Neural crest cell (in vitro differentiated cells): ENCODE data around the gene MGAM2. TPM values are rescaled to one million over a fixed set of nuclear protein-coding genes. Genes with fewer than 3 reads are reported as not detected.

ENCODE experiments used
- DNase-seq: peaks from one replicate; pipeline ENCODE4 v3.0.0; 2021; ENCODE audit warnings: low read depth, mixed read lengths, low spot score
- H3K27ac Mint-ChIP-seq: one replicate; pipeline ENCODE4 v1.8.0; 2021; ENCODE audit warnings: mild to moderate bottlenecking, mixed read lengths; ENCODE audit not compliant: unreplicated experiment
- H3K27me3 Mint-ChIP-seq: 2 replicates; pipeline ENCODE4 v1.8.0; 2021; ENCODE audit warnings: low read depth, mild to moderate bottlenecking, mixed read lengths
- H3K36me3 Mint-ChIP-seq: 2 replicates; pipeline ENCODE4 v1.8.0; 2021; ENCODE audit warnings: low read depth, mild to moderate bottlenecking, mixed read lengths
- H3K4me1 Mint-ChIP-seq: 2 replicates; pipeline ENCODE4 v1.8.0; 2021; ENCODE audit warnings: mixed read lengths
- H3K4me3 Mint-ChIP-seq: one replicate; pipeline ENCODE4 v1.8.0; 2021; ENCODE audit warnings: mild to moderate bottlenecking, mixed read lengths
- H3K9me3 Mint-ChIP-seq: 2 replicates; pipeline ENCODE4 v1.8.0; 2021; ENCODE audit warnings: mixed read lengths
- total RNA-seq: library from RNA; stranded (reverse); gene quantifications from 2 replicates; pipeline ENCODE4 v1.2.1, GENCODE V29; 2021
- TF ChIP-seq, protein P1 (sequence below): fragments of 200-600 bp; sonication (generic); conservative IDR thresholded peaks from 2 replicates; pipeline ENCODE4 v1.5.0; 2021; ENCODE audit warnings: antibody characterized with exemption, mild to moderate bottlenecking

The MGAM2 gene
- total RNA-seq, 1 donor from 2014 or later, result 0.07 TPM

DNA sequence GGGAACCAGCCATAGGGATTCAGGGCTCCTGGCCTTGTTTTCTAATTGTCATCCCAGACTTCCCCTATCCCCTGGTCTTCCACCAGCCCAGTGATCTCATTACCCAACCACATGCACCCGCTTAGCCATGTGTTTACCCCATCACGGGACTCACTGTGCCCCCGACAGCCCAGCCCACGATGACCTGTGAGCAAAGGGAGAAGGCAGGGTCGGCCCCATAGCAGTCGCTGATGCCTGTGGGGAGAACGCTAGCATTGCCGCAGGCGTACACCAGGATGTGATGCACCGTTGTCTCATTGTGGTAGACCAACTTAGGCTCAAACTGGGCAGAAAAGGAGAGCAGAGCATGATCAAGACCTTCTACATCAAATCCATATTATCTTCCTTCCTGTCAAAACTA lies 132.3 kb downstream of the MGAM2 start:
- Mint-ChIP-seq H3K27me3 (peaks cover 11% of the 10 kb centered on the region), H3K36me3 (no peaks in the 10 kb centered on the region), H3K4me3 (no peak overlapping the region), H3K27ac (no peak overlapping the region), H3K9me3 (peaks cover 3% of the 10 kb centered on the region), H3K4me1 (no peaks in the 10 kb centered on the region)
- TF ChIP-seq, protein P1, sequence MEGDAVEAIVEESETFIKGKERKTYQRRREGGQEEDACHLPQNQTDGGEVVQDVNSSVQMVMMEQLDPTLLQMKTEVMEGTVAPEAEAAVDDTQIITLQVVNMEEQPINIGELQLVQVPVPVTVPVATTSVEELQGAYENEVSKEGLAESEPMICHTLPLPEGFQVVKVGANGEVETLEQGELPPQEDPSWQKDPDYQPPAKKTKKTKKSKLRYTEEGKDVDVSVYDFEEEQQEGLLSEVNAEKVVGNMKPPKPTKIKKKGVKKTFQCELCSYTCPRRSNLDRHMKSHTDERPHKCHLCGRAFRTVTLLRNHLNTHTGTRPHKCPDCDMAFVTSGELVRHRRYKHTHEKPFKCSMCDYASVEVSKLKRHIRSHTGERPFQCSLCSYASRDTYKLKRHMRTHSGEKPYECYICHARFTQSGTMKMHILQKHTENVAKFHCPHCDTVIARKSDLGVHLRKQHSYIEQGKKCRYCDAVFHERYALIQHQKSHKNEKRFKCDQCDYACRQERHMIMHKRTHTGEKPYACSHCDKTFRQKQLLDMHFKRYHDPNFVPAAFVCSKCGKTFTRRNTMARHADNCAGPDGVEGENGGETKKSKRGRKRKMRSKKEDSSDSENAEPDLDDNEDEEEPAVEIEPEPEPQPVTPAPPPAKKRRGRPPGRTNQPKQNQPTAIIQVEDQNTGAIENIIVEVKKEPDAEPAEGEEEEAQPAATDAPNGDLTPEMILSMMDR, result no peak
- no peak for DNase-seq

DNA sequence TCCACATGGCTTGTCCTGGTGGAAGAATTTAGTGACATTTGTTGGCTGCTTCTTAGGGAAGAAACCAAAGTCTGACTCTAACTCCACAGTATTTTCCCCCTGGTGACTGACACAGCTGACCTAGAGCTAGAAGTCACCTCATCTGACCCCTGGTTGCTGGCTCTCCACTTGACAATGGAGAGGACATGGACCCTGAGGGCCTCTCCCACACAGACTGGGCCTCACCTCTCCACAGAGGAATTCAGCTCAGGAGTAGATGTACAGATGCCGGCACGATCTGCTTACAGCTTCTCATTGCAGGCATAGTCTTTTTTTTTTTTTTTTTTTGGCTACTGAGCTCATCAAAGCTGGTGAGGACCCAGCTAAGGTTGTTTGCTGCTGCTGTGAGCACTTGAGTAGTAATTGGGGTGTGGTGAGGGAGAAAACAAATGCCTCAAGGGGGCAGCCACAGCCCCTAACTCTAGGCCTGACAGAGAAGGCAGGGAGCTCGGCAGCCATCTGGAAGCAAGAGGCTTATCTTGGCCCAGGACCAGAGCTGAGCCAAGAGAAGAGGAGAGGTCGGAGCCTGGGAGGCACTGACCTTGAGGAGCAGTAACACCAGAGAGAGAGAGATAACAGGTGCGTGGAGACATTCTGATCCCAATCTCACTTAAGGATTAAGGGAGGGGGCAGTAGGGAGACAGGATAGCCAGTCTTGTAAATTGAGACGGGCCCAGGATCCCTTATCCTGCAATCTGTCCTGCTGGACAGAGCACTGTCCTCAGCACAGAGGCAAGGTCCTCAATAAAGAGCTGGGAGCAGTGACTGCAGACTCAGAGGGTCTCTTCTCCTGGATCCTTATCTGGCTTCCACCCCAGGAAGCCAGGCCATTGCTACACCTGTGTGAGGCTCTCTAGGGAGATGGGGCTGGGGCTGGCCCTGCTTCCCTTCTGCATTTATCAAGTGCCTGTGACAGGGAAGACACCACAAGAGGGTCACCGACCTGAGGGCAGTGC lies 136.9 kb downstream of the MGAM2 start:
- Mint-ChIP-seq H3K27me3 (peaks cover 3% of the 10 kb centered on the region), H3K9me3 (peaks cover 3% of the 10 kb centered on the region), H3K27ac (peak overlapping the region; percentile 78), H3K36me3 (no peaks in the 10 kb centered on the region), H3K4me1 (no peaks in the 10 kb centered on the region), H3K4me3 (no peak overlapping the region)
- TF ChIP-seq, protein P1, result no peak
- no peak for DNase-seq

DNA sequence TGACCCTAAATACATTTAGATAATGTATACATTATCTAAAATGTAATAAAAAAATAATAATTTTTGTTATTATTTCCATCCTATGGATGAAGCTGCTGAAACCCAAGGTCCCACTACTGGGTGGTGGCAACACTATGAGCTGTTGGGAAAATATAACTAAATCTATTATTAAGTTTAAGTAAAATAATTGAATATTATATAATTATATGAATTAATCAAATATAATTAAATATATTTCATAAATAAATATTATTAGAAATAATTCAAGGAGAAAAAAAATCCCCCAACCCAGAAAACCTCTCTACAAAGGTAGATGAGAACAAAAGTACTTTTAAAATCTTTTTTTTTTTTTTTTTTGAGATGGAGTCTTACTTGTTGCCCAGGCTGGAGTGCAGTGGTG lies 138.4 kb downstream of the MGAM2 start:
- H3K27me3 Mint-ChIP-seq, result no peaks in the 10 kb centered on the region
- TF ChIP-seq, protein P1, result no peak
- H3K27ac Mint-ChIP-seq, result no peak overlapping the region
- no peaks in the 10 kb centered on the region for H3K4me1 Mint-ChIP-seq
- no peak for DNase-seq
- no peak overlapping the region for H3K4me3 Mint-ChIP-seq
- no peaks in the 10 kb centered on the region for H3K36me3 Mint-ChIP-seq
- H3K9me3 Mint-ChIP-seq, result peaks cover under 1% of the 10 kb centered on the region

DNA sequence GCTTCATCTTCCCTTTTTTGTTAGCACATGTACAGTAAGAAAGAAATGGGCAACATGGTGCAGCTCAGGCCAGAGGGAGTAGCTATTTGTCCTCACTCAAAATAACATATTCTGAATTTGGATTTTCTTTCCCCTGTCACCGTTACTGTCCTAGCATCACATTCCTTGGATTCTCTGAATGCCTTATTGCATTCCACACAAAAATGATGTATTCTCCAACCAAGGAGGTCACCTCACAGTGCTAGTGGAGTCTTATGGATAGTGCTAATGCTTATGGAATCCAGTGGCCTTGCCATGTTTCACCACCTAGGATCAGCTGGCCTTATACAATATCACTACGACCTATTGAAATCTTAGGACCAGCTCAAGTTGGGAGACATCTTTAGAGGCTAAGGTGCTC lies 139.2 kb downstream of the MGAM2 start:
- no peaks in the 10 kb centered on the region for H3K4me1 Mint-ChIP-seq
- no peak for DNase-seq
- TF ChIP-seq, protein P1, result no peak
- no peaks in the 10 kb centered on the region for H3K36me3 Mint-ChIP-seq
- H3K4me3 Mint-ChIP-seq, result no peak overlapping the region
- H3K27ac Mint-ChIP-seq, result no peak overlapping the region
- no peaks in the 10 kb centered on the region for H3K27me3 Mint-ChIP-seq
- no peaks in the 10 kb centered on the region for H3K9me3 Mint-ChIP-seq

DNA sequence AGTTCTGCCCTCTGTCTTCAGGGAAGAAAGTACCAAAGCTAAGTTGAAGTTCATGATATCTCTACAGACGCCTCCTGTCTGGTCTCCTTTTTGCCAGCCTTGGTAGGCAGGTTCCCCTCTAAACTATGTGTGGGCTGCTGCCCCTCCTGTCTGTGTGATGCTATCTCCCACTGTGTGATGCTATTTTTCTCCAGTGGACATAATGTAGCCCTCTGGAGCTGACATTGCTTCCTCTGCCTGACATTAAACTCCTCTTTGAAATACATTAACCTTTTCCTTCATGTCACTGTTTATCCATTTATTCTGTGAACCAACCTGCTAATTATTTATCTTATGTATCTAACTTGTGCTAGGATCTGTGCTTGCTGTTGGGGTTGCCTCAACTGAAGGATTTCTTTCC lies 146.4 kb downstream of the MGAM2 start, which contains the start of gene PRSS58:
TSS of gene PRSS58 (minus strand) at position 101 of the 400 bp plus-strand sequence. CDS start 351 bp downstream, outside the sequence.
- Mint-ChIP-seq H3K36me3 (no peaks in the 10 kb centered on the region), H3K4me3 (no peak within 1 kb of the TSS), H3K9me3 (peaks cover 14% of the 10 kb centered on the region), H3K27ac (no peak within 1 kb of the TSS), H3K4me1 (no peaks in the 10 kb centered on the region), H3K27me3 (peaks cover 20% of the 10 kb centered on the region)
- no peak for DNase-seq
- TF ChIP-seq, protein P1, result no peak
